Measurements from ENCODE around the gene ATP10D.
"Not testable (repeated sequence)": the region's sequence is repeated elsewhere in the genome, so short reads cannot be mapped to it uniquely, and the experiment has no call there.

The ATP10D gene

DNA sequence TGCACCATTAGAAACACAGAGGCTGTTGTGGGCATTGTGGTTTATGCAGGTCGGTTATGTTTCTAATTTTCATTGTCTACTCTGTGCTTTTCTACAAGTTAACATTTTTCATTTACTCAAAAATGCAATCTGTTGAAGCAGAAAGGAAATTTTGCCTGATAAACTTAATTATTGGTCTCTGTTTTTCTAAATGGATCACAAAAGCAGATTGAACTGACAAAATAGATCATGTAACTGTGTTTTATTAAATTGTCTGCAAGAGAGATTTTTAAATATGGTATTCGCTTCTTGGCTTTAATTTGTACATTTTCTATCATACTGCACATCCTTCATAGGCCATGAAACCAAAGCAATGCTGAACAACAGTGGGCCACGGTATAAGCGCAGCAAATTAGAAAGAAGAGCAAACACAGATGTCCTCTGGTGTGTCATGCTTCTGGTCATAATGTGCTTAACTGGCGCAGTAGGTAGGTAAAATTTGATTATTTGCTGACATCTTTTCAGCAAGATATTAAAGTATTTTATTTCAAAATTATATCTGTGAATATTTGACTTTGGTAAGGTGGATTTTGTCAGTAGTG, 50.6 kb downstream of the ATP10D start:
- no peak for DNase-seq (ENCODE audit: low spot score)

DNA sequence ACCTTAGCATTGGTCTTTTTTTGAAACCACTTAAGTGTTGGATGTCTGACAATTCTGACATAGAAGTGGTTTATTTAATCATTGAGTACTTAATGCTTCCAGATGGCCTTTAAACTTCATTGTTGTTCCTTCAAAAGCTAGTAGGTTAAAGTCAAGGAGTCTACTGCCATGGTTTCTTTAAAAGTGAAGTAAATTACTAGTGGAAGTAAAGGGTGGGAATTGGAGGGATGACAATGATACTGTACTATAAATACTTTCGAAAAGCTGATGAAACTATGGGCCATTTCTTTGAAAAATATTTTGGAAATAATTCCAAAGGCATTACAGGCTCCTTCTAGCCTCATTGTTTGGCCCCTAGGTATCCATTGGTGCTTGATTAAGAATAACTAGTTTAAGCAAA, 51.9 kb downstream of the ATP10D start:
- no peak for DNase-seq (ENCODE audit: low spot score)

DNA sequence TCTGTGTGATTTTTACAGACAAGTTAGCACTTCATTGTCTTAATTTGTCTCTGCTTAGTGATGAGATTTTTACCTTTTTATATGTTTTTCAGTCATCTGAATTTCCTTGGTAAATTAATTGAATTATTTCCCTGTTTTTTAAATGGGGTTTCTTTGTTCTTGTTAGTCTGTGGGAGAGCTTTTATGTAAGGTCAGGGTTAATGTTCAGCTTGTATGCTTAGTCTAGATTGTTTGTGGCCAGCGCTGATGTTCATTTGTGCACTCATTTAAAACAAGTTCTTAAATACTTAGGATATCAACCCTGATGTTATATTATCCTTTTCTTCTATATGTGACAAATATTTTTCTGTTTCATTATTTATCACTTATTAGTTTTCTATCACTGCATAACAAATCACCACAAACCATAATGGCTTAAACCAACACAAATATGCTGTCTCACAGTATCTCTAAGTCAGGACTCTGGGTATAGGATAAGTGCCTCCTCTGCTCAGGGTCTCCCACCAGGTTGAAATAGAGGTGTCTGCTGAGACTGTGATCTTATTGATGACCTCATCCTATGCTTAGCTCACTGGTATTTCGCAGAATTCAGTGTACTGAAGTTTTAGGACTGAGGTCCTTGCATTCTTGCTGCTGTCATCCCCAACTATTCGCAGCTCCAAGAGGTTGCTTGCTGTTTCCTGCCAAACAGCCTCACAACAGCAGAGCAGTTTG, 53.2 kb downstream of the ATP10D start:
- DNase-seq (ENCODE audit: low spot score): no peak

DNA sequence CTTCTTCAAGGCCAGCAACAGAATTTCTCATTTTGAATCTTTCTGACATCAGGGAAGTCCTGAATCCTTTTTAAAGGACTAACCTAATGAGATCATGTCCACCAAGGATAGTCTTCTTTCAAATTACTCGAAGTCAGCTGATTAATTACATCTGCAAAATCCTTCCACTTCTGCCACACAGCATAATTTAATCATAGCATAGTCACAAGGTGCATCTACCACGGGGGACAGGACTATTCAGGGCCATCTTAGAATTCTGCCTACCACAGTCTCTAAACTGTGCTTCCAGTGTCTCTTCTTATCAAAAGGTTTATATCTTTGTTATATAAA, 53.7 kb downstream of the ATP10D start:
- DNase-seq (ENCODE audit: low spot score): no peak

DNA sequence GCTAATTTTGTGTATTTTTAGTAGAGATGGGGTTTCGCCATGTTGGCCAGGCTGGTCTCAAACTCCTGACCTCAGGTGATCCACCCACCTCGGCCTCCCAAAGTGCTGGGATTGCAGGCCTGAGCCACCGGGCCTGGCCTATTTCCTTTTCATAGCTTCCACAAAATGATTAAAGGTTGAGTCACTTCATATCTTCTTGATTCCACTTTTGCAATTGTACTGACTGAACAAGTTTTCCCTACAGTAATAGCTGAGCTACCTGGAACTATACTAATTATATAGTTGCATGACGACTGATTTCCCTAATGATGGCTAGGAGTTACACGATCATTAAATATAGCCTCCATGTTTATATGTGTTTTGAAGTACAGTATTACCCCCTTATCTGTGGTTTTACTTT, 57.6 kb downstream of the ATP10D start:
- not testable (repeated sequence) for DNase-seq (ENCODE audit: low spot score)

DNA sequence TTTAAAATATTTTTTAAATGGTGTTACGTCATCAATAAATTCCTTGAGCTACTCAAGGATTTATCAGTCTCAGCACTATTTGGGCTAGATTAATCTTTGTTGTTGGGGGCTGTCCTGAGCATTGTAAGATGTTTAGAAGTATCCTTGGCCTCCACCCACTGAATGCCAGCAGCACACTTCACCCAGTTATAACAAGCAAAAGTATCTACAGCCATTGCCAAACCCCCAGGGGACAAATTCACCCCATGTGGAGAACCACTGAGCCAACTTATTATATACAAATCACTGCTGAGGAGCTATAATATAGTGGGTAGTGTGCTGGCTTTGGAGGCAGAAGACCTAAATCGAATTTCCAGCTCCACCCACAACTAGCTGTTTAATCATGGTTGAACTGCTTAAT, 58.3 kb downstream of the ATP10D start:
- no peak for DNase-seq (ENCODE audit: low spot score)

DNA sequence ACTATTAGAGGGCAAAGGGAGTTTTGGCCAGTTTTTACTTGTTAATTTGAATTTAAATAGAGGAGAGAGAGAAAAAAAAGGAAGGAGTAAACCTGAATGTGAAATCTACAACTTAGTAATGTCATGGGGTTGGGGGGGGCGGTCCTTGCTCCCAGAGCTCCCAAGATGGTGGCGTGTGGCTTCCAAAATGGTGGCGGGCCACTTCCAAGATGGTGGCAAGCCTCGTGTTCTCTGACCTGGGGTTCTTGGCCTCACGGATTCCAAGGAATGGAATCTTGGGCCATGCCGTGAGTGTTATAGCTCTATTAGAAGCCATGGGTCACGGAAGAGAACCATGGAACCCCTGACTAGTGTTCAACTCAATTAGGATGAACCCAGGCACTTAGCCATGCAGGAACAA, 65.3 kb downstream of the ATP10D start:
- DNase-seq (ENCODE audit: low spot score): not testable (repeated sequence)

DNA sequence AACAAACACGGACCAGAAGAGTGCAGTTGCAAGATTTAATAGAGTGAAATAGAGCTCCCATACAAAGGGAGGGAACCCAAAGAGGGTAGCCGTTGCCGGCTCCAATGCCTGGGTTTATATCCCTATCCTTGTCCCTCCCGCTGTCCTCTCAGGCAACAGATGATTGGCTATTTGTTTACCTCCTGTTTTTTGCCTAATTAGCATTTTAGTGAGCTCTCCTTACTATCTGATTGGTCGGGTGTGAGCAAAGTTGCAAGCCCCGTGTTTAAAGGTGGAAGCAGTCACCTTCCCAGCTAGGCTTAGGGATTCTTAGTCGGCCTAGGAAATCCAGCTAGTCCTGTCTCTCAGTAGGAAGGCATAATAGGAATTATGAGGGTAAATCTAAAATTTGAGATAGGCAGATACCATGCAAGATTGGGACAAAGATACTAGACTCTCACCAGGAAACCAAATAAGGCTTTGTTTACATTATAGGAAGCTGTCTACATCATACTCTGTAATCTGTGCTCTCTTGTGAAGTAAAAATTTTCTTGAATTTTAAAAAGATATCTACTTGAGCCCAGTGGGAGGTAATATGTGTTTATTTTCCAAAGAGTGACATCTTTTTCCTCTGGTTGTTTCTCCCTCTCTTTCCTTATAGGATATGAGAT, 65.9 kb downstream of the ATP10D start:
- DNase-seq (ENCODE audit: low spot score): no peak

DNA sequence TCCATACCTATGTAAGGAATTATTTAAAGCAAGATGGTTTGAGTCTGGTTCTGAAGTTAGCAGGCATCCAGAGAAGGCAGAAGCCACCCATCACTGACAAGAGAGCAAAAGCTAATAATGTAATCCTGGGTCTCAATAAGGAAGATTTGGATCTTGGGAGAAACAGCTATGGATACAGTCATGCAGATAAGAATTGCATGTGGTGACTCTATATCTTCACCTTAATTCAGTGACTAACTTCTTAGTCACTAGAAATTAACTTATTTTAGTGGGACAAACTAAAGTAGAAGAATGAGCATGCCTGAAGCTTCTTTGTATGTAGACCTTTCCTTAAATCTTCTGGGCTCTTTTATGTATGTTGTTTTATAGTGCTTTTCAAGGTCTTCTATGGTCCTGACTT, 66.6 kb downstream of the ATP10D start:
- DNase-seq (ENCODE audit: low spot score): peak; percentile 21

DNA sequence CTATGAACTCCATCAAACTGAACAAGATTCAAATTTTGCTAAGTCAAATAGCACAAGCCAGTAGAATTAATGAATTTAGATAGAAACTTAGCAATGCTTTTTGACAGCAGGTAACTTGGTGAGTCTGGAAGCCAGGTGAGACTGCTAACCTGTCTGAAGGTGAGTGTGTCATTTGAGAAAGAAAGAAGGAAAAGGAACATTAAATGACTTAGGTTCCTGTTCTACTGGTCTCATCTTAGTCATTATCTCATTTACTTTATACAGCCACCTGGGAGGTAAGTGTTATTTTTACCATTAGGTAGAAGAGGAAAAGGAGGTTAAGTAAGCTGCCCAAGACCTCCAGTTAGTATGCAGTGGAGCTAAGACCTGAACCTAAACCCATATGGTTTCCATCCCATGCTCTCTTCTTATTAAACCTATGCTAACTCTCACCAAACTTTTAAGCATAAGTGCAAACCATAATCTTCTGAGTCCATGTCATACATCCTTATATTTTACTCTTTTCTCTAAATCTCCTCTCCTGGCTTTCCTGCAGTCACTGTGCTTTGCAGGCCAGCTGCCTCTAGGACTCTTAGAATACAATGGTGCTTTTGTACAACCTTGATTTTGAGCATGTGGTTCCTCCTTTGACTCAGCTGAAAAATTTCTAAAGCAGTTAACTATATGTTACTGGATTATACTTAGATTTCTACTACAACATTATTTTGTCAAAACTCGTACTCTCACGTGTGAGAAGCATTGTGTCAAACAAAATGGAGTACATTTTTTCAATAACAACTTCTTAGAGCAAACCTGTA, 68.5 kb downstream of the ATP10D start:
- DNase-seq (ENCODE audit: low spot score): no peak

DNA sequence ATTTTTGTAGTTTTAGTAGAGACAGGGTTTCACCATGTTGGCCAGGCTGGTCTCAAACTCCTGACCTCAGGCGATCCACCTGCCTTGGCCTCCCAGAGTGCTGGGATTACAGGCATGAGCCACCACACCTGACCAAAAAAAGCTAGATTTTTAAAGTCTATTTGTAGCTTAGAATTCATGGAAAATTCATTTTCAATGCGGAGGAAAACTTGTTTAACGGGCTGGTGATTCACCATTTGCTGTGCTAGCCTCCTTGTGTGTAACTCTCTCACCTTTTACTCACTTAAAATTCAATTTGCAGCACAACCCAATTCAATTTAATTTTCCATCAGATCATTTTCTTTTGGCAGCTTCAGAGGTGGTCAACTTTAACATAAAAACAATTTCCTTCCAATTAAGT, 70.8 kb downstream of the ATP10D start:
- not testable (repeated sequence) for DNase-seq (ENCODE audit: low spot score)

DNA sequence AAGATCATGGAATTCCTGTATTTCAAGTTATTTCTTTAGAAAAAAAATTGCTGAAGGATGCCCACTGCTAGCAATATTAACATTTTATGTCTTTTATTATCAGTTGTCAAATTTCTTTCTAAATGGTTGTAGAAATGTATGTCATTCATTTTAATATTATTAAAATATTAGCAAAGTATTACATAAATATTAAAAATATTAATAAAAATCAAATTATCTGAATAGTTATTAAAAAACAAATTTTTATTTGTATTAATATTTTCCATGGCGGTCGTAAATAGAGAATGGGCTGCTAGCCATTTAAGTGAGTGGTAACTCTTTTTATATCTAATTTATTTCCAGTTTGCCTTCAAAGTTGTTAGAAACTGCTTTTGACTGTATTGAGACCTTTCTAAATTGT, 72.2 kb downstream of the ATP10D start:
- no peak for DNase-seq (ENCODE audit: low spot score)

DNA sequence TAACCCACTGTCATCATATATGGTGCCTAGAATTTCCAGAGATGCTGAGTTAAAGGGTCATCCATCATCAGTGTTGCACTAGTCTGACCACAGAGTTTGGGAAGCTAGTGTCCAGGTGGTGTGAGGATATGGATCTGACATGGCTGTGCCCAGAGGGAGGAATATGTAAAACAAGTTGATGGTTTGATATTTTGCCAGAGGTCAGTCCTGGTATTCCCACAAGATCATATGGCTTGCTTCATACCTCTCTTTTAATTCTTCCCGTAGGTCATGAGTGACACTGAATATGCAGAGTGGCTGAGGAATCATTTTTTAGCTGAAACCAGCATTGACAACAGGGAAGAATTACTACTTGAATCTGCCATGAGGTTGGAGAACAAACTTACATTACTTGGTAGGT, 75.6 kb downstream of the ATP10D start:
- DNase-seq (ENCODE audit: low spot score): no peak

DNA sequence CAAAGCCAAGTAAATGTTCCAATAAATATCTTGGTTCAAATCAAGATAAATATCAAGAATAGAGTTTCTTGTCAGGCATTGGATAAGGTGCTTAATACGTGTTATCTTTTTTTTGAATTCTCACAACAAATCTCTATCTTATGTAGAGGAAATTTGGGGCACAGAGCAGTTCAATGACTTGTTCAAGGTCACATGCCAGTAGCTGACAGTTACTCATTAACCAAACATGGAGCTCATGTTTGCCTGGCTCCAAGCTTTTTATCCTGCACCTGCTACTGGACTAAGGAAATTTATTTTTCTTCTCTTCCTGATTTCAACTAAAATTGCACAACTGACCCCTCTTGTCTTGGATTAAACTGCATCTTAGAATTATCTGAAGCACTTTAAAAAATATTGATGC, 76.3 kb downstream of the ATP10D start:
- no peak for DNase-seq (ENCODE audit: low spot score)

DNA sequence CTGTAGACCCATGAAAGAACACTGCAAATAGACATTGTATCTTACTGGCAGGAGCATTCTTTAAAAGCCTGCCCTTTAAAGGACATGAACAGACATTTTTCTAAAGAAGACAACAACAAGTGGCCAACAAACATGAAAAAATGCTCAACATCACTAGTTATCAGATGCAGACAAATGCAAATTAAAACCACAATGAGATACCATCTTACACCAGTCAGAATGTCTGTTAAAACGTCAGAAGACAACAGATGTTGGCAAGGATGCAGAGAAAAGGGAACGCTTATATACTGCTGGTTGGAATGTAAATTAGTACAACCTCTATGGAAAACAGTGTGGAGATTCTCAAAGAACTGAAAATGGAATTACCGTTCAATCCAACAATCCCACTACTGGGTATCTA, 77.2 kb downstream of the ATP10D start:
- DNase-seq (ENCODE audit: low spot score): no peak

DNA sequence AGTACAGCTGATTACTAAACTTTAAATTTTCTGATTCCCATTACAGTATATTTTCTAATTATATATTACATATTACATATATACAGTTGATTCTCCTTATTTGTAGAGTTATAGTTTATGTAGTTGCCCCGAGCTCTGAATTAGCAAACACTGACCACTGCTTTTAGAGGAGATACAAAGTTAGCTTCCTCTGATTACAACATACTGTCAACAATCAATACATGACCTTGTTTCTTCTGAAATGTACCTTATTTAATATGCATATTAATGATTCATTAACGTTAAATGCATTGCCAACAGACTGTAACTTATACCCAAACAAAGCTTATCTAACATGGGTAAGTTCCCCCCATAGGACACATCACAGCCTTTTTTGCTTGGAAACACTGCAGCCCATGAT, 81.5 kb downstream of the ATP10D start:
- DNase-seq (ENCODE audit: low spot score): no peak

DNA sequence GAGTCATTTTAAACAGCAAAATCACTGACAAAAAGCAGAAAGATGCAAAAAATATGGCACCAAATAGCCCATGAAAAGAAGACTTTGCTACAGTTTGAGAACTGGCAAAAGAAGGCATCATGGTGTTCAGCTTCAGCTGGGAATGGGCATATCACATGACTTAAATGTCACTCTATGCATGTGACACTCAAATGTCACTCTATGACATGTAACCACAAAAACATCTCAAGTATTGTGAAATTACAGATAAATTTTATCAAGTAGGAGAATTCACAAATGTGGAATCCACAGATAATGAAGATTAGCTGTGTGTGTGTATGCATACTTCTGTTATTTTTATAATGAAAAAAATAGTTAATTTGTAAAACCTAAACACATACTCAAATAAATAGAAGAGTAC, 81.9 kb downstream of the ATP10D start:
- no peak for DNase-seq (ENCODE audit: low spot score)

DNA sequence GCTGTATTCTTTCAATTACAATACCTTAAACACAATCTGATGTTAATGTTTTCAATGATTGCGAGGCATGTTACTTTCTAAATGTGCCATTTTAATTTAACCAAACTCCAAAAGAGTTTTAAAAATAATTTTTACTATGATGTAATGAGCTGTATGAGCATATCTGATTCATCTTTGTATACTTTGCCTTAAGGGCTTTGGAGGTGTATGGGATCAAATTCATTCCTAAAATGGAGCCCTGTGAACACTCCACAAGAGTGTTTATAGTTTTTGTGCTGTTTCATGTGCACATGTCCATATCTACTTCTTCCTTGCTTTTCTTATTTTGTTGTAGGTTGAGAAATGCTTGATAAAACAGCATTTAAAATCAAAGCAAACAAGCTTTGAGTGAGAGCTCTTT, 82.4 kb downstream of the ATP10D start:
- DNase-seq (ENCODE audit: low spot score): no peak

DNA sequence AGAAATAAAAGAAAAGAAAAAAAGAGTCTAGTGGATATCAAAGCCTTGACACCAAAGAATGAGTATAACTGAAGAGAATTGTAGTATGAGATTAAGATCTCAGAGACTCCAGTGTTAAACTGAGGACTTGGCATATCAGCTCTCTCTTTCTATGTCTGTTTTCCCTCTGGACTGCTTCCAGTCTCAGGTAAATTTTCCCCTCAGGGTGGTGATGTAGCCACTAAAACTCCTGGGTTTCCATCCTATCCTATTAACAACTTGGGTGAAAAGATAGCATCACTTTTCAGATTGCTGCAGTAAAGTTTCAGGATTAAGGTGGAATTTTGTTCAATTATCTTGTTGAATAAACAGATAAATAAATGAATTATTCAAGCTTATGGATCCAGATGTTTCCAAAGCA, 85.7 kb downstream of the ATP10D start:
- DNase-seq (ENCODE audit: low spot score): no peak

DNA sequence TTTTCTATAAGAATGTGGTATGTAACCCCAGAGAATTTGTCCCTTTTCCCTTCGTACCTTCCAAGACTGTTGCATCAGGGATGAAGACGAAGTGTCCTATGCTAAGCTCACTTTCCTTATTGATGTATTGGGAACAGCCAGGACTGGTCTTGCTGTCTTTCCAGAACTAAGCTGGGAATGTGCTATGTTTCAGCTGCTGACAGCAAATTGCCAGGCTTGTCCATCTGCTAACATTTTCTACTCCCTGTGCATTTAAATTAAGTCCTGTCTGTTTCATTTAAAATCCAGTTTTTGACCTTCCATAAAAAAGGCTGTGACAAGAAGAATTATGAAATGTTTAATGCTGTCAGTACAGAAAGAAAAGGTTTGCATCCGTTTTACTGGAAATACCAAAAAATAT, 87.9 kb downstream of the ATP10D start:
- no peak for DNase-seq (ENCODE audit: low spot score)

DNA sequence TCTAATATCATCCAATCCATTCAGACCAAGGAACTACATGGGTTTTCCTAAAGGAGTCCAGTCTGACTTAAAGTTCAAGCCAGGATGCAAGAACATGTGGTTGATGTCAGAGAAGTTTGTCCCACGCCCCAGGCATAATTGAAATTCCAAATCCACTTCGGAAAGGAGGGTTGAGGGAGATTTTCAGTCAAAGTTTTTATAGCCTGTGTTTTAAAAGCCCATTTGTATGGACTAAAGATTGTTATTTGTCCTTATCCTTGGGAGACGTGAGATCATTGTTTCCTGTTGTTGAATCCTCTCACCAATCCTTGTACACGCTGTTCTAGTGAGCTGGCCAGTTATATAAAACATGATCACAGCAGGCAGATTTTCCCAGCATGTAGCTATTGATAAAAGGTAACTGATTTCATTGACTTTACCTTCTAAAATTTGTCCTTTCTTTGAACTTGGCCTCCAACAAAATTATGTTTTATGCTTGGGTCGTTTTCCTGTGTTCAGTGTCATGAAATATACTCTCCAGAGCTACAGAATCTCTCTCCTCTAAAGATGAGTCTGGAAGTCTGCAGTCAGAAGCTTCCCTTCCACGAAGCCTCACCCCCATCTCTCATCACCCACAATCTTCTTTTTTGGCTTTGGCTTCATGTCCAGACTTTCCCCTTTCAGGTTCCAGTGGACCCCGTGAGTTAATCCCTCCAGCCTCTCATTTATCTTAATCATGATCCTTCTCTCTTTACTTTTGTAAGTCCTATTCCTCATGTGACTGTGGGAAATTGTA, 92.9 kb downstream of the ATP10D start:
- DNase-seq (ENCODE audit: low spot score): peak; percentile 4

DNA sequence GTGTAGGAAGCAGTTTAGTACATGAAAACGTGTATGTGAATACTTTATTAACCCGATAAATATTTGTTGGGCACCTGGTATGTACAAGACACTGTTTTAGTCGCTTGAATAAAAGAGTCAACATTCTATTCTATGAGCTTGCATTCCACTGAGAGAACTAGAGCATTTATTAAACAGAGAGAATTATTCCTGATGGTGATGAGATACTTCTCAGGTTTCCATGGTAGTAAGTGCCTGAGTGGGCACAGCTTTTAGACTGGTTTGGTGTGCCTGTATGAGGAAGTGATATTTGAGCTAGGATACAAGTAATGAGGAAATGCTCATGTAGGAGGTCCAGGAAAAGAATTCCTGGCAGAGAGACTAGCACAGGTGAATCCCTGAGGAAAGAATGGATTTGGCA, 94.2 kb downstream of the ATP10D start:
- DNase-seq (ENCODE audit: low spot score): no peak

Measured in GM03348 (cell line).